IMR-90 (cell line): ENCODE data around the gene SDCCAG8.

Experiments
- CHD1 ChIP-seq: IDR thresholded peaks from 2 replicates; pipeline ENCODE4 v1.6.1; 2012; ENCODE audit warnings: low read depth, low read length, improper control_type of control experiment
- FOS ChIP-seq: fragments of 150-350 bp; IDR thresholded peaks from 2 replicates; pipeline ENCODE4 v1.6.1; 2016; ENCODE audit warnings: low read depth, low read length
- POLR2A ChIP-seq: IDR thresholded peaks from 2 replicates; pipeline ENCODE4 v1.6.1; 2012; ENCODE audit warnings: mild to moderate bottlenecking, low read depth, low read length
- TF ChIP-seq, protein P1 (sequence below): conservative IDR thresholded peaks from 2 replicates; pipeline ENCODE4 v1.5.1; 2012; ENCODE audit warnings: mild to moderate bottlenecking, low read depth, low read length, improper control_type of control experiment

GRCh38 chr1:243494741-243495431 is 239.0 kb downstream of the SDCCAG8 start:
- TF ChIP-seq CHD1 (no peak), POLR2A (no peak), FOS (no peak)
- TF ChIP-seq, protein P1, sequence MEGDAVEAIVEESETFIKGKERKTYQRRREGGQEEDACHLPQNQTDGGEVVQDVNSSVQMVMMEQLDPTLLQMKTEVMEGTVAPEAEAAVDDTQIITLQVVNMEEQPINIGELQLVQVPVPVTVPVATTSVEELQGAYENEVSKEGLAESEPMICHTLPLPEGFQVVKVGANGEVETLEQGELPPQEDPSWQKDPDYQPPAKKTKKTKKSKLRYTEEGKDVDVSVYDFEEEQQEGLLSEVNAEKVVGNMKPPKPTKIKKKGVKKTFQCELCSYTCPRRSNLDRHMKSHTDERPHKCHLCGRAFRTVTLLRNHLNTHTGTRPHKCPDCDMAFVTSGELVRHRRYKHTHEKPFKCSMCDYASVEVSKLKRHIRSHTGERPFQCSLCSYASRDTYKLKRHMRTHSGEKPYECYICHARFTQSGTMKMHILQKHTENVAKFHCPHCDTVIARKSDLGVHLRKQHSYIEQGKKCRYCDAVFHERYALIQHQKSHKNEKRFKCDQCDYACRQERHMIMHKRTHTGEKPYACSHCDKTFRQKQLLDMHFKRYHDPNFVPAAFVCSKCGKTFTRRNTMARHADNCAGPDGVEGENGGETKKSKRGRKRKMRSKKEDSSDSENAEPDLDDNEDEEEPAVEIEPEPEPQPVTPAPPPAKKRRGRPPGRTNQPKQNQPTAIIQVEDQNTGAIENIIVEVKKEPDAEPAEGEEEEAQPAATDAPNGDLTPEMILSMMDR = no peak
